Esophagus squamous epithelium (tissue), 5 donors: ENCODE data around the gene GABBR1. TPM values are rescaled to one million over a fixed set of nuclear protein-coding genes. Genes with fewer than 3 reads are reported as not detected.

Experiments used
- DNase-seq: peaks from one replicate; lab custom pipeline; 2025; lab: John Stamatoyannopoulos, UW
- H3K27ac ChIP-seq, 4 donors: fragments of 200-600 bp; sonication (generic); one replicate each; pipeline ENCODE4 v1.5.1; 2016 to 2019; ENCODE audit warnings: mild to moderate bottlenecking in 1 of 4
- H3K27me3 ChIP-seq, 4 donors: fragments of 200-600 bp; sonication (generic); 1 replicate in 3 of 4; 2 replicates in 1 of 4; pipeline versions ENCODE4 v1.5.1 to v1.6.0; 2017 to 2021; ENCODE audit warnings: antibody characterized with exemption in 1 of 4
- H3K36me3 ChIP-seq, 3 donors: fragments of 200-600 bp; sonication (generic); one replicate each; pipeline ENCODE4 v1.5.1; 2016 to 2019
- H3K4me1 ChIP-seq, 3 donors: fragments of 200-600 bp; sonication (generic); one replicate each; pipeline ENCODE4 v1.5.1; 2017 to 2019
- H3K4me3 ChIP-seq, 4 donors: fragments of 200-600 bp; sonication (generic); 1 replicate in 3 of 4; 2 replicates in 1 of 4; pipeline ENCODE4 v1.5.1; 2016 to 2019; ENCODE audit warnings: mild to moderate bottlenecking in 2 of 4, moderate library complexity in 1 of 4
- H3K9me3 ChIP-seq, 3 donors: fragments of 200-600 bp; sonication (generic); one replicate each; pipeline ENCODE4 v1.5.1; 2016 to 2019
- CTCF ChIP-seq, 6 experiments: fragments of 450-650 bp in 4 of 6; fragments of 200-600 bp in 2 of 6; sonication (generic) in 2 of 6; IDR thresholded peaks; one replicate each; pipeline ENCODE4 v1.5.1; 2016 to 2019; ENCODE audit warnings: antibody characterized with exemption in 6 of 6, mild to moderate bottlenecking in 4 of 6, moderate library complexity in 4 of 6
- POLR2A ChIP-seq, 4 donors: fragments of 450-650 bp; IDR thresholded peaks; one replicate each; pipeline ENCODE4 v1.6.1; 2017; ENCODE audit warnings: antibody characterized with exemption in 4 of 4, mild to moderate bottlenecking in 4 of 4, moderate library complexity in 3 of 4
- WGBS, 2 donors: methylation state at CpG; one replicate each; pipeline ENCODE4 v1.1.5; 2018; 5-methylcytosine and 5-hydroxymethylcytosine counted together
- intact Hi-C: fragments of 100-400 bp; cut with DNase I; formaldehyde crosslinking; loops from one replicate; pipeline ENCODE4 v1.15.0; 2022
- total RNA-seq, 4 donors: library from RNA; depleted of rRNA; stranded (reverse); fragments of >200 nt; gene quantifications; one replicate each; pipeline ENCODE4 v1.1.0, GENCODE V29; 2016
- donor health status: DM: yes; HTN: yes; CAD: no.

Gene GABBR1
- total RNA-seq, 4 donors from 2014 or later: 4.1 to 19.5 (median 8.5) TPM

DNA sequence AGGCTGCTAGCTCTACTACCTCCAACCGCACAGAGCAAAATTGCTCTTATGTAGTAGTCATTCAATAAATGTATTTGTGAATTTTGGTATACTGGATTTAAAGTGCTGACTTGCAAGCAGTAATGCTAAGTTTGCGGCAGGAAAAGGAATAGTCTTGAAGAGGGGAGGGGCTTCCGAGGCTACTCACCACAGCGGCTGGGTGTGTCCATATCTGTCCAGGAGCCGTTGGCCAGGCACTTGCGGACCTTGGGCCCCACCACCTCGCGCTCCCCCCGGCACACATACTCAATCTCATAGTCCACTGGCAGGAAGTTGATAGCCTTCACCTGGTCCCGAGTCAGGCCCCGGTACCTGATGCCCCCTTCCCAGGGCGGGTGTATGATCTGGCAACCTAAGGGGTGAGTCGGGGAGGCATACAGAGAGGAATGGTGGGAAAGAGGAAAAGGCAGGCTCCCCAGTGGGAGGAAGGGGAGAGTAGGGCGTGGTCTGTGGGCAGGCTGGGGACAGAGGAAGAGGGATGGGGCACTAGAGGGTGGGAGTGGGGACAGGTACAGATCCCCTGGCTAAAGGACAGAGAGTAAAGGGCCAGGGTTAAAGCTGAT, 1.7 kb downstream of the GABBR1 start:
- intact Hi-C loops: no loop called here
- H3K4me3 ChIP-seq: peak overlapping the region in 2 of 4 donors; percentile 74 to 84
- no peak overlapping the region for H3K27ac ChIP-seq
- H3K27me3 ChIP-seq: no peaks in the 10 kb centered on the region
- no peak for DNase-seq
- TF ChIP-seq POLR2A (IDR thresholded peaks at IDR 0.05) (no peak), CTCF (IDR thresholded peaks at IDR 0.05) (no peak)
- no peaks in the 10 kb centered on the region for H3K9me3 ChIP-seq
- no peaks in the 10 kb centered on the region for H3K36me3 ChIP-seq
- peaks cover 22 to 57% (median 25%) of the 10 kb centered on the region in 3 donors for H3K4me1 ChIP-seq
- WGBS, 2 donors: 72 to 84% methylated on average over 11 to 13 of the region's 14 CpGs

DNA sequence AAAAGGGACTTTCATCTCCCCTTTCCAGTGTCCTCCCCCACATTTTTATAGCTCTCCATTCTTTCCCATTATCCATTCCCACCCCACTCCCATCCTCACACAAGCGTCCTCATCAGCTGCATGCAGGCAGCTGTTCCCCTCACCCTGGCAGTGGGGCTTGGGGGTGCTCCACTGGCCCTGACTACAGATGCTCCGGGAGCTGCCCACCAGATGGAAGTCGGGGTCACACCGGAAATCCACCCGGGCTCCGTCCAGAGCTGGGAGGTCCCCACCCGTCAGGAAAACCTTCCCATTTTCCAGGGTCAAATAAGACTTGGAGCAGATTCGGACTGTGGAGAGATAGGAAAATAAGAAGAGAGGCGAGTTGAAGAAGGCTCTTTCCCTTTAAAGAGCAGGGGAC, 2.7 kb downstream of the GABBR1 start:
- no peak for TF ChIP-seq POLR2A (IDR thresholded peaks at IDR 0.05)
- no peak for TF ChIP-seq CTCF (IDR thresholded peaks at IDR 0.05)
- Histone ChIP-seq H3K27me3 (no peaks in the 10 kb centered on the region), H3K9me3 (no peaks in the 10 kb centered on the region), H3K27ac (no peak overlapping the region), H3K4me3 (no peak overlapping the region), H3K36me3 (no peaks in the 10 kb centered on the region), H3K4me1 (peaks cover 22 to 57% (median 25%) of the 10 kb centered on the region in 3 donors)
- intact Hi-C loops: no loop called here
- WGBS, 2 donors: 74 to 90% methylated on average over 2 to 5 of the region's 9 CpGs
- DNase-seq: no peak

GRCh38 chr6:29629571-29629970, 3.4 kb downstream of the GABBR1 start:
- no peak for TF ChIP-seq POLR2A (IDR thresholded peaks at IDR 0.05)
- no peak for TF ChIP-seq CTCF (IDR thresholded peaks at IDR 0.05)
- Histone ChIP-seq H3K27me3 (no peaks in the 10 kb centered on the region), H3K4me1 (peaks cover 22 to 57% (median 25%) of the 10 kb centered on the region in 3 donors), H3K36me3 (no peaks in the 10 kb centered on the region), H3K9me3 (no peaks in the 10 kb centered on the region), H3K27ac (no peak overlapping the region), H3K4me3 (no peak overlapping the region)
- intact Hi-C loops: no loop called here
- DNase-seq: no peak
- WGBS, 2 donors: 73 to 81% methylated on average over 2 of the region's 2 CpGs

GRCh38 chr6:29628419-29629281, 4.3 kb downstream of the GABBR1 start:
- DNase-seq: no peak
- WGBS, 2 donors: 2 to 5% methylated on average over 30 to 32 of the region's 32 CpGs
- Histone ChIP-seq H3K9me3 (no peaks in the 10 kb centered on the region), H3K4me1 (peaks cover 22 to 50% (median 25%) of the 10 kb centered on the region in 3 donors), H3K27me3 (no peaks in the 10 kb centered on the region), H3K4me3 (peak overlapping the region; percentile 35 to 76 (median 62)), H3K36me3 (peaks cover 0 to 3% (median 0%) of the 10 kb centered on the region in 3 donors), H3K27ac (peak overlapping the region; percentile 32 to 84 (median 82))
- intact Hi-C loops: no loop called here
- peak; percentile 34 to 67 (median 46) for TF ChIP-seq CTCF (IDR thresholded peaks at IDR 0.05)
- no peak for TF ChIP-seq POLR2A (IDR thresholded peaks at IDR 0.05)
